GM19452 (cell line): ENCODE measurements around the gene ERCC5.

Experiments used
- ATAC-seq: cut with Tn5 transposase; IDR thresholded peaks from one replicate; pipeline ENCODE4 v1.9.1; 2021; ENCODE audit not compliant: unreplicated experiment

ERCC5 gene

DNA sequence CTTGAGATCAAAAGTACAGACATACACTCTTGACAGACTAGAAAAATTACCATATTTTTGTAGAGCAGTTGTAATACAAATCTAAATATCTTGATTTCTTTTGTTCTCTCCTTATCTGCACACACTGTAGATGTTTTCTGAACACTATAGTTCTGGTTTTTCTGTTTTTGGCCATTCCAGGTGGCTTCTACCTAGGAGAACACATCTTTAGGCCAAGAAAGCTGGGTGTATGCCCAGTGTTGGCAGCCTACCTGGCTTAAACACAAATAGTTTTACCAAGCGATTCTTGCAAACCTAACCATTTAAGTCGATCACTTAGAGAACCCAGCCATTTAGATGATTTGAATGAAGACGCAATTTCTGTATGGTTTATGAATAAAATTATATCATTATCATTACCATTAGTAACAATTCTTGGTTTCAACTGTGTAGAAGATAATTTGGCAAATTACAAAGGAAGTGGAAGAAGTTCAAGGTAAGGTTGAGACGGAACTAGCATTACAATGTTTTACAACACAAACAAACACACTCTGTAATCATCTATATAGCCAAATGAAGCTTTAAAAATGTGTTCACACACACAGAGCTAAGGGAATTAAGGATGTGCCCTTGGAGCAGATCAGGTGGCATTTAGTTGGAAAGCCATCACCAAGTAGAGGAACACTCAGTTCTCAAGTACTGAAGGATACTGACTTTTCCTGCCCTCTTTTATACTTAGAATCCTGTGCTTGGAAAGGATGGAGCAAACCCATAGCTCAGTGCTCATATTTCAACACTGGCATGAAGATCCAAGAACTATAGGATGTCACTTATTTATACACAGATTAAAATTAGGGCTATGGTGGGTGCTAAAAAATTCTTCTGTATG lies 36.2 kb downstream of the ERCC5 start:
- ATAC-seq = no peak

GRCh38 chr13:102892503-102892902 lies 46.7 kb downstream of the ERCC5 start:
- ATAC-seq = no peak

- ATAC-seq = no peak
Observed at GRCh38 chr13:102897371-102898138, 51.7 kb downstream of the ERCC5 start.

DNA sequence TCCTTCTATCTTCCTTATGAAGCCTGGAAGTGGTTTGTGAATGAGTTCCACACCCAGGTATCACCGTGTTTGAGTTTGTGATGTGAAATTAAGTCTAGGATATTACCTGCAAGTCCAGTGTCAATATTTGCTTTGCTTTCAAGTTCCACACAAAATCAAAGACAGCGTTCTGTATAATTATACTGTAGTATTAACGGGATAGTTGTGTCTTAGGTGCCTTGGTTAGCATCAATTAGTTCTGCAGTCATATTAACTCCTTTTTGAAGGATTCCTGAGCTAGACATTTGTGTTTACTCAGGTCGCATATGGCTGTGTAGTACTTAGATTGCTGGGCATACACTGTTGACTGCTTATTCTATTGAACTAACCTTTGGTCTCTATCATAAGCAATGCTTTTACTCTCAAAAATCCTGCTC lies 54.4 kb downstream of the ERCC5 start:
- no peak for ATAC-seq

GRCh38 chr13:102901056-102901455 lies 55.2 kb downstream of the ERCC5 start:
- ATAC-seq = no peak

DNA sequence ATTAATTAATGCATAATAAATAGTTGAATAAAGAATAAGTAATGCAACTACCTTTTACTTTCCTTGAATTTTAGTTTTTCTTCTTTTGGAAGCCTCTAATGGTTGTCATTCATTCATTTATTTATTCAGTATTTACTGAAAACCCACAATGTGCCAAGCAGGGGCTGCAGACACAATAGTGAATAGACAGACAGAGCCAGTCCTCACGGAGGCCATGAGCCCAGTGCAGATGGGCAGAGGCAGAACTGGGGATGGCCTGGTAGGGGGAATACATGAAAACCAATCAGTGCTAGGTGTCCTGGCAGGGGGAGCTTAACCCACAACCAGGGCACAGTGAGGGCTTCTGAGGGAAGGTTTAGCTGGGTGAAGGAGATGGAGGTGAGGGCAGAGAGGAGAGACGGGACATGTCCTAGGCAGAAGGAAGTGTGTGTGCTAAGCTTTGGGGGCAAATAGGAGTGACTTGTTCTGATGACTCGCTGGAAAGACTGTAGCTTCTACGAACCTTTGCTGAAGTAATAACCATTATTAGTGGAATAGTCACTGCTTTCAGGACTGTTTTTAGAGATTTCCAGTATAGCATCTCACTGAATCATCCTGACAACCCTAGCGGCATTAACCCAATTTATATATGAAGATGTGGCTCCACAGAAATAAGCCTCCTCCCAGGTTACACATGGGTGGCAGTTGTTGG lies 55.9 kb downstream of the ERCC5 start:
- ATAC-seq = no peak

- ATAC-seq = no peak
Observed at GRCh38 chr13:102902789-102903347, 57.0 kb downstream of the ERCC5 start.

DNA sequence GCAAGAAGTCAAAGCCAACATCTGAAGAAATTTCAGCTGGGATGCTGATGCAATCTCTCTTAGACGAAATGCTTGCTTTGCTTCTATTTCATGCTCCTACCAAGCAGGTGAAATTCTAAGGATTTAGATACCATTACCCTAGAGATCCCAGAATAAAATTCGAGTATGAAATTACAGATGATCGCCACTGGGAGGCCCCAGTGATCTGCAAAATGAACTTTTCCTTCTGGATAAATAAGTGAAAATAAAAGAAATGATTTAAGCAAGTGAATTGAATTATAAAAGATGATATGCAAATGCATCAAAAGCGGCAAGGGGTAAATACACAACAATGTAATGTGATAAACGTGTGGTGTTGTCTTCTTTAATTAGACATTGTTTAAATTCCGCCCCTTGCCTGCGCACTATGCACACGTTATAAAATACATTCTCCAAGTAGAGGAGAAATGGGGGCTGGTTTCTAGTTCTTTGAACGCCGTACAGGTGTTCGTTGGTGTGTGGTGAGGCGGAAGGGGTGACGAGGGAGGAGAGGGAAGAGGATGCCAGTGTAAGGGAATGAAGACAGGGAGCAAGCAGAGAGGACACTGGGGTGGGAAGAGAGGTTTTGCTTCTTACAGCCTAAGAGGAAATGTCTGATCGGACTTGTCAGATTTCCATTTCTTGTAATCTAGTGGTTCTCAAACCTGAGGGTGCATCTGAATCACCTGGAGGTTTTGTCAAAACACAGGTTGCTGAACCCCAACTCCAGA lies 58.0 kb downstream of the ERCC5 start:
- ATAC-seq = no peak

- no peak for ATAC-seq
Observed at GRCh38 chr13:102904408-102904862, 58.6 kb downstream of the ERCC5 start.

GRCh38 chr13:102905905-102906771 lies 60.3 kb downstream of the ERCC5 start:
- no peak for ATAC-seq

- peak; percentile 74 for ATAC-seq
Observed at GRCh38 chr13:102907016-102907756, 61.4 kb downstream of the ERCC5 start.

DNA sequence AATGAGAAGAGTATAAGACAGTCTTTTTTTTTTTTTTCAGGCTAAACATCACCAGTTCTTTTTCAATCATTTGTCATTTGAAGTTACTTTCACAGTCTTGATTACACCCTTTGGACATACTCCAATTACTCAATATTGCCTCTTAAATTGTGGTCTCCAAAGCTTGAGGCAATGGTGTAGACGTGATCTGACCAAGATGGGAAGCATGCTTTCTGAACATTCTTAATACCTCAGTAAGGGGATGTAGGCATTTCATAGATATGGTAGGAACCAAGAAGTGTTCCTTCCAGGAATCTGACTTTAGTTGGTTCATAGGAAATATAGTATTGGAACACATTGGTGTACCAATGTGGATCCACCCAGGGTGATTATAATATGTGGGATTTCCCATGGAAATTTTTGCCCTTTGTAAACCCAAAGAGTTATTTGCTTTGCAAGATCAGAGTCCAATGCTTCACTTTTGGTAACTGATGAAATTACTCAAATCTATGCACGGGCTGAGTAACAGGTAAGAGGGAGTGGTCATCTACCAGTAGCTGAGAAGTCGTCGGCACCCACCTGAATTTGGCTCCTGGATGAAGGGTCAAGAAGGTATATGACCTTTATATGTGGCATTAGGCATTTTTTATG lies 62.2 kb downstream of the ERCC5 start:
- no peak for ATAC-seq

DNA sequence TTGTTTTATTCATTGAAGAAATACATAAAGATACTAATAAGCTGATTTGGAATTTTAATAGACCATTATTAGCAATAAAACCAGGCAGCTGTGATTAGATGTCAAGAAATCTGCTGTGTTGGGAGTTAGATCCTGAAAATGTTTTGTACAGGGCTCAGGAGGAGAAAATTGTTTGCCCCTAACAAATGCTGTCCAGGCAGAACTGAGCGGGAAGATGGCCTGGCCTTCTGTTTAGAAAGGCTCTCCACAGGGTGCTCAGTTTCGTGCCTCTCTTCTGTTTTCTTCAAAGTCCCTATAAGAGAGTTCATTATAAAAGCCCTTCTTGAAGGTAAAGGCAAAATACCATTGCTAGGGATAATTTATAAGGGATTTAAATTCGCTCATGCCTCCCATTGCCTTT lies 64.1 kb downstream of the ERCC5 start:
- no peak for ATAC-seq

- no peak for ATAC-seq
Observed at GRCh38 chr13:102911336-102911735, 65.5 kb downstream of the ERCC5 start.

DNA sequence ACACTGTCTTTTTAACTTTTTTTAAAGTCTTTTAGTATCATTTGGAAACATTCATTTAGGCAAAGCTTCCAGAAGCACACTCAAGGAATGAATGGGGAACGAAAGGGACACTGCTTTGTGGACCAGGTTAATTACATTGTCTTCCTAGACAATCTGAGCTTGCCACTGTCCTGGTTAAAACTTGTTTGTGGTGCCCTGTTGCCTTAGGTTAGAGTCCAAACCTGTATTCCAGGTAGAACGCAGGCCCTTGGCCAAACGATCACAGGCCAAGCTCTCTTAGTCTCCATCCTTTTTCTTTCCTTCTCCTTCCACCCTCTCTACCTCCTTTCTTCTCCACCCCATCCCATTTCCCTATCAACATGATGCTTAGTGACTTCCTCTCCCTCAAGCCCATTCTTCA lies 66.8 kb downstream of the ERCC5 start:
- ATAC-seq = no peak

DNA sequence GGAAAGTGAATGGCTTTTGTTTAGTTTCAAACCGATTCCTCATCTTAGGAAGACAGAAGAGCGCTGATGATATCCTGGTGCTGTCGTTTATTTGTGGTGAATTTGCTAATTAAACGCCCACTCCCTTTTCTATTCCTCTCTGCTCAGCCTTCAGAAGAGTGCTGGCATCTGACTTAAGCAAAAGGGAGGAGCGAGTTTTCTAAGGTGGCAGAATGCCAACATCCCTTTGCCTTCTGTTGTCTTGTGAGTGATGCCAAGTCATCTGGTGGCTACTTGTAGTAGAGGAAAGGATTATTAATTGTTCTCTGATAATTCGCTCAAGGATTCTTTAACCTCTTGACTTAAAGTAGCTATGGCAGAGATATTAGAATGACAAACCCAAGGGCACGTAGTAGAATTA lies 68.1 kb downstream of the ERCC5 start:
- no peak for ATAC-seq

GRCh38 chr13:102914339-102914930 lies 68.6 kb downstream of the ERCC5 start:
- no peak for ATAC-seq

DNA sequence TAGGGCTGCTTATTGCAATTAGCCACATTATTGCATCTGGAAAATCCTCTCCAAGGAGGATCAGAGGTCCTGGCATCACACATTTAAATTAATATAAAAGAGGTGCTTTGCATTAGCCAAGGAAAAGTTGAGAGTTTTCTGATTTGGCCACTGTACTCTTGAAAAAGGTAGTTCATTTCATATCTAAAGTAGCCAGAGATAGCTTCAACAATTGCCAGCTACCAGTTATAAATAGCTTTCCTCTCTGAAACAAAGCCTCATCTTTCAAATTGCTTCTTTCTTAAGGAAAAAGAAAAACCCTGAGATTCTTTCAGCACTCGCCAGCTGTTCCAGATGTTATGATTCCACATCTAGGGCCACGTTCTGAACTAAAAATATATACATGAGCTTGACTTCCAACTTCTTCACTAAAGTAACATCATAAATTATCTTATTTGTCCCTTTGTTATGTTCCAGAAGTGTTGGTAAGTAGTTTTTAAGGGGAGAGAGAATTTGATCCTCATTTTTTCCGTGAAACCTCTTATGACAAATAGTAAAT lies 69.6 kb downstream of the ERCC5 start:
- no peak for ATAC-seq
